Measurements from ENCODE around the gene C5AR1.
A peak's percentile ranks its signal among the peaks of the same experiment; 100 is the strongest.

GRCh38 chr19:47331931-47332547 is 22.4 kb downstream of the C5AR1 start, which contains the start of gene C5AR2:
- no peak for TF ChIP-seq CTCF (IDR thresholded peaks at IDR 0.05)
- TF ChIP-seq POLR2A (IDR thresholded peaks at IDR 0.05), result peak in 1 of 4 donors; percentile 54
- TF ChIP-seq POLR2AphosphoS5 (IDR thresholded peaks at IDR 0.05), result no peak
- peak in 1 of 4 donors; percentile 10 for TF ChIP-seq EP300 (IDR thresholded peaks at IDR 0.05)

Data from upper lobe of left lung (tissue), 4 donors.